ENCODE results near the gene GSG1. TPM values are rescaled to one million over a fixed set of nuclear protein-coding genes. Genes with fewer than 3 reads are reported as not detected.

The GSG1 gene
- total and polyA plus RNA-seq, 8 donors, result not detected

DNA sequence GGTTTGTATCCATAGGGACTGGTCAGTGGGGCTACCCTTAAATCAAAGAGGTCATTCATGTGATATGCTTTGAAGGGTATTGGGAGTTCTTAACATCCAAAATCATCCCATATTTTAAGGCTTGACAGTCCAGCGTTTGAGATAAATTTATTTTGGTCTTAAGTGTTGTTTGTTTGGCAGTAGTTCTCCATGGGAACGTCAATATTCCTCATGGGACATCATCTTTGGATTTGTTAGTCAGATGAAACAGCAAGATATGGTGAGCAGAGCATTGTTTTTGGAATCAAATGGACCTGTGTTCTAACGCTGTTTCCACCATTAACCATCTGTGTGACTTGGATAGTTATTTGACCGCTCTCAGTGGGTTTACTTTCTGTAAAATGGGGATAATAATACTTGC lies 45.9 kb upstream of the GSG1 start:
- no peak overlapping the region for H3K27ac ChIP-seq
- no peaks in the 10 kb centered on the region for H3K27me3 ChIP-seq
- H3K4me3 ChIP-seq, result no peak overlapping the region
- H3K9me3 ChIP-seq, result no peaks in the 10 kb centered on the region
- no peak for TF ChIP-seq EP300 (IDR thresholded peaks at IDR 0.05)
- TF ChIP-seq, protein P1, sequence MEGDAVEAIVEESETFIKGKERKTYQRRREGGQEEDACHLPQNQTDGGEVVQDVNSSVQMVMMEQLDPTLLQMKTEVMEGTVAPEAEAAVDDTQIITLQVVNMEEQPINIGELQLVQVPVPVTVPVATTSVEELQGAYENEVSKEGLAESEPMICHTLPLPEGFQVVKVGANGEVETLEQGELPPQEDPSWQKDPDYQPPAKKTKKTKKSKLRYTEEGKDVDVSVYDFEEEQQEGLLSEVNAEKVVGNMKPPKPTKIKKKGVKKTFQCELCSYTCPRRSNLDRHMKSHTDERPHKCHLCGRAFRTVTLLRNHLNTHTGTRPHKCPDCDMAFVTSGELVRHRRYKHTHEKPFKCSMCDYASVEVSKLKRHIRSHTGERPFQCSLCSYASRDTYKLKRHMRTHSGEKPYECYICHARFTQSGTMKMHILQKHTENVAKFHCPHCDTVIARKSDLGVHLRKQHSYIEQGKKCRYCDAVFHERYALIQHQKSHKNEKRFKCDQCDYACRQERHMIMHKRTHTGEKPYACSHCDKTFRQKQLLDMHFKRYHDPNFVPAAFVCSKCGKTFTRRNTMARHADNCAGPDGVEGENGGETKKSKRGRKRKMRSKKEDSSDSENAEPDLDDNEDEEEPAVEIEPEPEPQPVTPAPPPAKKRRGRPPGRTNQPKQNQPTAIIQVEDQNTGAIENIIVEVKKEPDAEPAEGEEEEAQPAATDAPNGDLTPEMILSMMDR (IDR thresholded peaks at IDR 0.05), result no peak
- no peak for TF ChIP-seq POLR2AphosphoS5 (IDR thresholded peaks at IDR 0.05)
- no peak for TF ChIP-seq POLR2A (IDR thresholded peaks at IDR 0.05)
- 76 to 86% (median 82%) methylated on average over 4 of the region's 4 CpGs for WGBS, 5 donors
- peaks cover 6 to 15% (median 8%) of the 10 kb centered on the region in 4 donors for H3K4me1 ChIP-seq
- DNase-seq, result peak in 1 of 2 donors; percentile 45
- intact Hi-C loops (cut with DNase I; ENCODE audit: low total_unique reads), result no loop called here
- no peaks in the 10 kb centered on the region for H3K36me3 ChIP-seq

DNA sequence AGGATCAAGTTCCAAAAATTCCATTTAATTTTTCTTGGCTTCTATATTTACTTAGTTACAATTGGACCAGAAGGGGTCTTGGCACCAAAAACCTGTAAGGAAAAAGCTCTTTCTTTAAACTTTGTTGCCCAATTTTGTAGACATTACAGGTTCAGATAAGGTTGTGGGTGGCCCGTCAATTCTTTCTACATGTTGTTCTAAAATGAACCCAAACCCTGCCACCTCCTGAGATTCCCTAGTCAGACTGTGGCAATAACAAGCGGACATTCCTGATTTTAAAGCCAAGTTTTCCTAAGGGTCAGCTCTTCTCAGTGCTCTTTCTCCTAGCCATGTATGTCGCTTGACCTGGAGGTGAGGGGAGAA lies 45.0 kb upstream of the GSG1 start:
- Histone ChIP-seq H3K4me1 (peaks cover 8 to 18% (median 11%) of the 10 kb centered on the region in 4 donors), H3K27me3 (no peaks in the 10 kb centered on the region), H3K27ac (peak overlapping the region in 1 of 5 donors; percentile 34), H3K9me3 (no peaks in the 10 kb centered on the region), H3K4me3 (no peak overlapping the region), H3K36me3 (no peaks in the 10 kb centered on the region)
- TF ChIP-seq POLR2A (IDR thresholded peaks at IDR 0.05), result no peak
- TF ChIP-seq, protein P1 (IDR thresholded peaks at IDR 0.05), result no peak
- no peak for TF ChIP-seq EP300 (IDR thresholded peaks at IDR 0.05)
- TF ChIP-seq POLR2AphosphoS5 (IDR thresholded peaks at IDR 0.05), result no peak
- DNase-seq, result no peak
- intact Hi-C loops (cut with DNase I; ENCODE audit: low total_unique reads), result no loop called here
- WGBS, 5 donors, result 84 to 92% (median 89%) methylated on average over 3 of the region's 3 CpGs

- no peaks in the 10 kb centered on the region for H3K27me3 ChIP-seq
- no peaks in the 10 kb centered on the region for H3K36me3 ChIP-seq
- intact Hi-C loops (cut with DNase I; ENCODE audit: low total_unique reads), result no loop called here
- peaks cover 8 to 18% (median 11%) of the 10 kb centered on the region in 4 donors for H3K4me1 ChIP-seq
- TF ChIP-seq EP300 (IDR thresholded peaks at IDR 0.05), result no peak
- no peak for TF ChIP-seq POLR2A (IDR thresholded peaks at IDR 0.05)
- TF ChIP-seq, protein P1 (IDR thresholded peaks at IDR 0.05), result no peak
- TF ChIP-seq POLR2AphosphoS5 (IDR thresholded peaks at IDR 0.05), result no peak
- no peak overlapping the region for H3K4me3 ChIP-seq
- peak in 1 of 2 donors; percentile 49 for DNase-seq
- H3K9me3 ChIP-seq, result no peaks in the 10 kb centered on the region
- WGBS, 5 donors, result 51 to 59% (median 54%) methylated on average over 12 of the region's 12 CpGs
- H3K27ac ChIP-seq, result peak overlapping the region in 1 of 5 donors; percentile 25
Measured at GRCh38 chr12:13147688-13148484, 44.4 kb upstream of the GSG1 start.

GRCh38 chr12:13146336-13146938 lies 43.0 kb upstream of the GSG1 start:
- Histone ChIP-seq H3K4me1 (peaks cover 8 to 18% (median 11%) of the 10 kb centered on the region in 4 donors), H3K36me3 (no peaks in the 10 kb centered on the region), H3K27ac (peak overlapping the region in 4 of 5 donors; percentile 15 to 54 (median 52)), H3K4me3 (no peak overlapping the region), H3K9me3 (no peaks in the 10 kb centered on the region), H3K27me3 (no peaks in the 10 kb centered on the region)
- WGBS, 5 donors, result 74 to 90% (median 80%) methylated on average over 3 of the region's 3 CpGs
- TF ChIP-seq POLR2A (IDR thresholded peaks at IDR 0.05) (no peak), POLR2AphosphoS5 (IDR thresholded peaks at IDR 0.05) (peak in 2 of 3 donors; percentile 14 to 49), EP300 (IDR thresholded peaks at IDR 0.05) (no peak)
- TF ChIP-seq, protein P1 (IDR thresholded peaks at IDR 0.05), result no peak
- intact Hi-C loops (cut with DNase I; ENCODE audit: low total_unique reads), result no loop called here
- peak in 1 of 2 donors; percentile 58 for DNase-seq
